PC-3 (cell line): ENCODE data around the gene PLOD1.

ENCODE experiments used
- EZH2phosphoT487 ChIP-seq: fragments of 300-600 bp; sonication (generic); IDR thresholded peaks from 2 replicates; pipeline ENCODE4 v1.6.1; 2018; ENCODE audit warnings: mild to moderate bottlenecking, antibody characterized with exemption, low read length, borderline replicate concordance
- TF ChIP-seq, protein P1 (sequence below): fragments of 300-600 bp; sonication (generic); conservative IDR thresholded peaks from 2 replicates; pipeline ENCODE4 v1.5.1; 2017; ENCODE audit warnings: antibody characterized with exemption, low read depth, mild to moderate bottlenecking, low read length

GRCh38 chr1:11999236-11999635 is 64.7 kb downstream of the PLOD1 start:
- TF ChIP-seq, protein P1, sequence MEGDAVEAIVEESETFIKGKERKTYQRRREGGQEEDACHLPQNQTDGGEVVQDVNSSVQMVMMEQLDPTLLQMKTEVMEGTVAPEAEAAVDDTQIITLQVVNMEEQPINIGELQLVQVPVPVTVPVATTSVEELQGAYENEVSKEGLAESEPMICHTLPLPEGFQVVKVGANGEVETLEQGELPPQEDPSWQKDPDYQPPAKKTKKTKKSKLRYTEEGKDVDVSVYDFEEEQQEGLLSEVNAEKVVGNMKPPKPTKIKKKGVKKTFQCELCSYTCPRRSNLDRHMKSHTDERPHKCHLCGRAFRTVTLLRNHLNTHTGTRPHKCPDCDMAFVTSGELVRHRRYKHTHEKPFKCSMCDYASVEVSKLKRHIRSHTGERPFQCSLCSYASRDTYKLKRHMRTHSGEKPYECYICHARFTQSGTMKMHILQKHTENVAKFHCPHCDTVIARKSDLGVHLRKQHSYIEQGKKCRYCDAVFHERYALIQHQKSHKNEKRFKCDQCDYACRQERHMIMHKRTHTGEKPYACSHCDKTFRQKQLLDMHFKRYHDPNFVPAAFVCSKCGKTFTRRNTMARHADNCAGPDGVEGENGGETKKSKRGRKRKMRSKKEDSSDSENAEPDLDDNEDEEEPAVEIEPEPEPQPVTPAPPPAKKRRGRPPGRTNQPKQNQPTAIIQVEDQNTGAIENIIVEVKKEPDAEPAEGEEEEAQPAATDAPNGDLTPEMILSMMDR: no peak
- no peak for TF ChIP-seq EZH2phosphoT487
